HepG2 (cell line): ENCODE data around the gene STK10. TPM values are rescaled to one million over a fixed set of nuclear protein-coding genes. Genes with fewer than 3 reads are reported as not detected.

Source experiments
- ATAC-seq: fragments of 200-7000 bp; cut with Tn5 transposase; 3 replicates; pipeline ENCODE4 v1.9.1; 2020; ENCODE audit warnings: mild to moderate bottlenecking, moderate library complexity
- BruUV-seq: library from RNA; stranded (reverse); fragments of 400-500 nt; replicated peaks from 2 replicates; lab custom pipeline; 2021; lab: Mats Ljungman, UMichigan
- CTCF ChIA-PET: fragments of 300-600 bp; formaldehyde crosslinking; extraction: SDS; loops from one replicate; lab custom pipeline; 2021; ENCODE audit warnings: low total read pairs, inconsistent platforms, low intra/inter-chr PET ratio; lab: Yijun Ruan, JAX
- POLR2A ChIA-PET: fragments of 350-600 bp; sonication (Branson Sonifier 250); formaldehyde crosslinking; loops from one replicate; lab custom pipeline; 2020; ENCODE audit warnings: antibody characterized with exemption, inconsistent platforms; lab: Yijun Ruan, JAX
- DNase-seq: peaks from one replicate; pipeline ENCODE4 v3.0.0-alpha.2; 2015; ENCODE audit warnings: low spot score
- FAIRE-seq: peaks from 3 replicates; lab custom pipeline; 2011; peaks lifted over from hg19 to GRCh38; lab: Jason Lieb, UNC
- H2AFZ ChIP-seq: one replicate; pipeline ENCODE4 v1.6.1; 2011; ENCODE audit warnings: low read length, inconsistent platforms
- H3K27ac ChIP-seq: fragments of 300-600 bp; 3 replicates; pipeline ENCODE4 v1.8.0; 2011; ENCODE audit warnings: mixed run types, mild to moderate bottlenecking, mixed read lengths, low read length, inconsistent platforms; ENCODE audit not compliant: insufficient read depth; ENCODE audit errors: extremely low read length
- H3K27me3 ChIP-seq, 2 experiments: fragments of 200-600 bp in 1 of 2; 2 replicates in 1 of 2; 3 replicates in 1 of 2; pipeline versions ENCODE4 v1.6.0 to v1.8.0; 2011; ENCODE audit warnings: low read length in 2 of 2, mild to moderate bottlenecking in 2 of 2, moderate library complexity in 2 of 2, inconsistent platforms in 1 of 2; ENCODE audit not compliant: insufficient read depth in 2 of 2, control insufficient read depth in 1 of 2
- H3K36me3 ChIP-seq, 2 experiments: fragments of 200-600 bp in 1 of 2; replicated peaks in 1 of 2; 2 replicates in 1 of 2; 3 replicates in 1 of 2; pipeline versions ENCODE4 v1.5.1 to v1.8.0; 2011; ENCODE audit warnings: low read length in 2 of 2, inconsistent platforms in 1 of 2; ENCODE audit not compliant: insufficient read depth in 2 of 2, control insufficient read depth in 1 of 2
- H3K4me1 ChIP-seq: 2 replicates; pipeline ENCODE4 v1.5.1; 2012; ENCODE audit warnings: low read length, inconsistent platforms; ENCODE audit not compliant: insufficient read depth
- H3K4me2 ChIP-seq: 2 replicates; pipeline ENCODE4 v1.6.0; 2011; ENCODE audit warnings: low read depth, low read length, inconsistent platforms
- H3K4me3 ChIP-seq, 3 experiments: fragments of 200-600 bp in 1 of 3; sonication (generic), shearing (Covaris generic) in 1 of 3; replicated peaks in 1 of 3; 2 replicates each; pipeline ENCODE4 v1.5.1; 2011 to 2016; ENCODE audit warnings: low read length in 3 of 3, inconsistent platforms in 2 of 3, low read depth in 2 of 3, mild to moderate bottlenecking in 2 of 3, control low read depth in 1 of 3, mixed read lengths in 1 of 3; ENCODE audit not compliant: insufficient read depth in 1 of 3
- H3K79me2 ChIP-seq: one replicate; pipeline ENCODE4 v1.6.1; 2011; ENCODE audit warnings: low read length, inconsistent platforms; ENCODE audit not compliant: insufficient read depth
- H3K9ac ChIP-seq: 2 replicates; pipeline ENCODE4 v1.6.0; 2011; ENCODE audit warnings: mild to moderate bottlenecking, low read depth, low read length, inconsistent platforms; ENCODE audit not compliant: insufficient read depth
- H3K9me3 ChIP-seq: 2 replicates; pipeline ENCODE4 v1.5.1; 2012; ENCODE audit warnings: mild to moderate bottlenecking, low read length
- H4K20me1 ChIP-seq: 2 replicates; pipeline ENCODE4 v1.6.0; 2011; ENCODE audit warnings: inconsistent platforms, mild to moderate bottlenecking, low read length, moderate library complexity; ENCODE audit not compliant: insufficient read depth
- ATM ChIP-seq: fragments of 450-650 bp; IDR thresholded peaks from 2 replicates; pipeline ENCODE4 v1.7.1; 2017; ENCODE audit warnings: mild to moderate bottlenecking, borderline replicate concordance
- HES4 ChIP-seq: sonication (generic); formaldehyde crosslinking; IDR thresholded peaks from 2 replicates; pipeline ENCODE4 v1.9.0; 2021; ENCODE audit warnings: mild to moderate bottlenecking, missing genetic modification reagents, borderline replicate concordance
- HNRNPUL1 ChIP-seq: fragments of 200-400 bp; formaldehyde crosslinking; IDR thresholded peaks from 2 replicates; pipeline ENCODE4 v1.6.1; 2017; ENCODE audit warnings: low read depth, mild to moderate bottlenecking, low read length, moderate library complexity
- IKZF4 ChIP-seq: sonication (generic); formaldehyde crosslinking; IDR thresholded peaks from 2 replicates; pipeline ENCODE4 v1.5.1; 2020; ENCODE audit warnings: borderline replicate concordance, mild to moderate bottlenecking, low read depth, missing genetic modification reagents; ENCODE audit errors: not compliant biosample characterization
- REL ChIP-seq: sonication (generic); formaldehyde crosslinking; conservative IDR thresholded peaks from 2 replicates; pipeline ENCODE4 v1.8.0; 2022; ENCODE audit warnings: mild to moderate bottlenecking, missing genetic modification reagents, moderate library complexity
- SETDB1 ChIP-seq: sonication (generic); formaldehyde crosslinking; IDR thresholded peaks from 2 replicates; pipeline ENCODE4 v1.5.1; 2020; ENCODE audit warnings: missing genetic modification reagents, mild to moderate bottlenecking, borderline replicate concordance
- TAF15 ChIP-seq: fragments of 200-400 bp; formaldehyde crosslinking; IDR thresholded peaks from one replicate; pipeline ENCODE4 v1.6.1; 2018; ENCODE audit warnings: mild to moderate bottlenecking, low read depth, low read length; ENCODE audit not compliant: poor library complexity, severe bottlenecking
- ZFP37 ChIP-seq: sonication (generic); formaldehyde crosslinking; IDR thresholded peaks from 2 replicates; pipeline ENCODE4 v1.4.0; 2020; ENCODE audit warnings: missing genetic modification reagents, borderline replicate concordance
- ZNF335 ChIP-seq: sonication (generic); formaldehyde crosslinking; IDR thresholded peaks from 2 replicates; pipeline ENCODE4 v1.4.0; 2020; ENCODE audit warnings: missing genetic modification reagents
- ZNF530 ChIP-seq: sonication (generic); formaldehyde crosslinking; IDR thresholded peaks from 2 replicates; pipeline ENCODE4 v1.5.0; 2020; ENCODE audit warnings: low read depth, mild to moderate bottlenecking, missing genetic modification reagents
- ZNF777 ChIP-seq: sonication (generic); formaldehyde crosslinking; IDR thresholded peaks from 2 replicates; pipeline ENCODE4 v1.4.0; 2020; ENCODE audit warnings: missing genetic modification reagents
- WGBS: methylation state at CpG from one replicate; pipeline ENCODE4 v1.1.6; 2017; ENCODE audit warnings: low lambda C conversion rate; 5-methylcytosine and 5-hydroxymethylcytosine counted together
- in situ Hi-C: cut with HindIII; loops from 2 replicates; pipeline ENCODE4 v1.10.0; 2017; ENCODE audit warnings: low pct_unique_long_range_greater_than_20kb; ENCODE audit not compliant: extremely low pct_ligation_motif_present
- intact Hi-C: fragments of 100-400 bp; cut with micrococcal nuclease; formaldehyde crosslinking; loops from one replicate; pipeline ENCODE4 v1.10.0; 2022; ENCODE audit not compliant: unreplicated experiment
- polyA plus RNA-seq, 8 experiments: library from polyadenylated mRNA; depleted of rRNA in 3 of 8; stranded (reverse) in 7 of 8; unstranded in 1 of 8; fragments of >200 nt; fragmentation: Illumina TruSeq in 4 of 8; extraction: Trizol in 4 of 8; gene quantifications; 2 replicates each; pipeline versions ENCODE4 v1.2.1 to v1.2.3, GENCODE V29; 2011 to 2016; ENCODE audit warnings: low read depth in 4 of 8, missing spikeins in 1 of 8, mixed read lengths in 1 of 8; ENCODE audit not compliant: insufficient read depth in 1 of 8
- total RNA-seq, 5 experiments: library from RNA; depleted of rRNA; stranded (reverse); fragments of >200 nt; fragmentation: Illumina TruSeq; extraction: Trizol; gene quantifications; 2 replicates each; pipeline ENCODE4 v1.2.3, GENCODE V29; 2016; ENCODE audit warnings: low read depth in 1 of 5
- TF ChIP-seq, protein P1 (sequence below): sonication (generic); formaldehyde crosslinking; IDR thresholded peaks from 2 replicates; pipeline ENCODE4 v1.5.0; 2020; ENCODE audit warnings: mild to moderate bottlenecking, missing genetic modification reagents, borderline replicate concordance
- TF ChIP-seq, protein P2 (sequence below): sonication (generic); formaldehyde crosslinking; conservative IDR thresholded peaks from 2 replicates; pipeline ENCODE4 v1.8.0; 2022; ENCODE audit warnings: low read depth, missing genetic modification reagents

STK10 gene
- total and polyA plus RNA-seq, 2 of the 13 experiments (the other 11 are each of a cell fraction or from before 2014, with no cell fraction given): 7.0 to 7.2 TPM

DNA sequence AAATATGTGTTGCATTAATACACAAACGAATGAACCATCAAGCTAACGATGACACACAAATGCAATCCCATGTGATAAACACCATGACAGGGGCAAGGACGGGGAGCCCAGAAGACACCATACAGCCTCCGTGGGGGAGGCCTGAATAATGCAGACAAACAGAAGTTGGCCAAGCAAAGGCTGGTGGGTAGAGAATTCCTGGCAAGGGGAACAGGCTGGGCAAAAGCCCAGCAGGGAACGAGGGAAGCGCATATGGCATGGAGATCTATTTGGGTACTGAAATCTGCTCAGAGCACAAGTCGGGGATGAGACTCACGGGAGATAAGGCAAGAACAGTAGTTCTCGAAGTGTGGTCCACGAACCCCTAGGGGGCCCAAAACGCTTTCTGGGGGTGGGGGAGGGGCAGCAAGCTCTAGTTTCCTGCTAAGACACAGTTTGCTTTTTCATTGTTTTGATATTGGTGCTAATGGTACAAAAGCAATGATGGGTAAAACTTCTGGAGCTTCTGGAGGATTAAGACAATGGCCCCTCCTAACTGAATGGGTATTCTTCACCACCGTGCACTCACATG is 138.7 kb downstream of the STK10 start:
- H3K27me3 ChIP-seq: no peaks in the 10 kb centered on the region
- CTCF ChIA-PET: no interaction called here
- no peak overlapping the region for H3K4me3 ChIP-seq
- no peak overlapping the region for H3K9ac ChIP-seq
- ATAC-seq: no peak
- intact Hi-C loops: no loop called here
- no TSS peak for BruUV-seq
- H3K27ac ChIP-seq: no peak overlapping the region
- POLR2A ChIA-PET: no interaction called here
- no peak overlapping the region for H2AFZ ChIP-seq
- TF ChIP-seq ATM (no peak), ZNF777 (no peak)
- TF ChIP-seq, all 625 proteins: peak for 0
- no peaks in the 10 kb centered on the region for H3K9me3 ChIP-seq
- H3K79me2 ChIP-seq: no peaks in the 10 kb centered on the region
- DNase-seq: no peak
- no peak for FAIRE-seq
- no peak overlapping the region for H3K4me2 ChIP-seq
- WGBS: 93% methylated on average over 12 of the region's 12 CpGs
- no peaks in the 10 kb centered on the region for H4K20me1 ChIP-seq
- H3K36me3 ChIP-seq: no peaks in the 10 kb centered on the region; a peak in 1 of 5 replicates
- H3K4me1 ChIP-seq: peaks cover 12% of the 10 kb centered on the region
- in situ Hi-C loops: no loop called here

DNA sequence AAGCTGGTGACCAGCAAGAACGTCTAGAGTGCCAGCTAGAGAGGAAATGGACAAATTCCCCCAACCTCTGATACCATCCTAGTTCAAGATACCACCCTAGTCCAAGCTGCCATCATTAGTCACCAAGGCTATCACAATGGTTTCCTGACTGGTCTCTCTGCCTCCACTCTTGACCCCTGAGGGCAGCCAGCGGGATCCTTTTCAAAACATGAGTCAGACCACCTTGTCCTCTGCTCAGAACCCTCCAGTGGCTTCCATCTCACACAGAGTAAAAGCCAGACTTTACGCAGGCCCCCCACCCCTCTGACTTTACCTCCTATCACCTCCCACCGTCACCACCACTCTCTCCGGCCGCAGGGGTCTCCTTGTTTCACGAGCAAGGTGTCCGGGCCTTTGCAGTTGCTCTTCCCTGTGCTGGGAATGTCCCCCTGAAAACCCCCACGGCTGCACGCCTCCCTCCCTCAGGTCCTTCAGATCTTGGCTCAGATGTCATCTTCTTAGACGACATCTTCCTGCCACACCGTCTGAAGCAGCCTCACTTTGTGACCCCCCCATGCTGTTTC is 139.4 kb downstream of the STK10 start:
- Histone ChIP-seq H3K4me1 (peaks cover 12% of the 10 kb centered on the region), H3K9ac (no peak overlapping the region), H2AFZ (no peak overlapping the region), H3K27me3 (no peaks in the 10 kb centered on the region), H3K27ac (no peak overlapping the region), H4K20me1 (no peaks in the 10 kb centered on the region), H3K36me3 (no peaks in the 10 kb centered on the region; a peak in 2 of 5 replicates), H3K79me2 (no peaks in the 10 kb centered on the region), H3K9me3 (no peaks in the 10 kb centered on the region), H3K4me2 (no peak overlapping the region), H3K4me3 (no peak overlapping the region)
- ATAC-seq (no peak), DNase-seq (no peak), FAIRE-seq (no peak)
- no TSS peak for BruUV-seq
- ChIA-PET POLR2A (no interaction called here), CTCF (no interaction called here)
- in situ Hi-C loops: no loop called here
- WGBS: 94% methylated on average over 12 of the region's 12 CpGs
- TF ChIP-seq ZNF335 (CRISPR knock-in tag) (no peak), TAF15 (no peak), ZFP37 (CRISPR knock-in tag) (no peak), HES4 (CRISPR knock-in tag) (no peak), IKZF4 (CRISPR knock-in tag) (no peak), ZNF530 (CRISPR knock-in tag) (no peak), REL (CRISPR knock-in tag) (no peak), SETDB1 (no peak), HNRNPUL1 (no peak)
- TF ChIP-seq, protein P1, sequence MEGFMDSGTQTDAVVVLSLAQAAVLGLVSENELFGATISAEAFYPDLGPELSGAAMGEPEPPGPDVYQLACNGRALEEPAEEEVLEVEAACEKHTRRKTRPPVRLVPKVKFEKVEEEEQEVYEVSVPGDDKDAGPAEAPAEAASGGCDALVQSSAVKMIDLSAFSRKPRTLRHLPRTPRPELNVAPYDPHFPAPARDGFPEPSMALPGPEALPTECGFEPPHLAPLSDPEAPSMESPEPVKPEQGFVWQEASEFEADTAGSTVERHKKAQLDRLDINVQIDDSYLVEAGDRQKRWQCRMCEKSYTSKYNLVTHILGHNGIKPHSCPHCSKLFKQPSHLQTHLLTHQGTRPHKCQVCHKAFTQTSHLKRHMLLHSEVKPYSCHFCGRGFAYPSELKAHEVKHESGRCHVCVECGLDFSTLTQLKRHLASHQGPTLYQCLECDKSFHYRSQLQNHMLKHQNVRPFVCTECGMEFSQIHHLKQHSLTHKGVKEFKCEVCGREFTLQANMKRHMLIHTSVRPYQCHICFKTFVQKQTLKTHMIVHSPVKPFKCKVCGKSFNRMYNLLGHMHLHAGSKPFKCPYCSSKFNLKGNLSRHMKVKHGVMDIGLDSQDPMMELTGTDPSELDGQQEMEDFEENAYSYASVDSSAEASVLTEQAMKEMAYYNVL: no peak
- TF ChIP-seq, protein P2, sequence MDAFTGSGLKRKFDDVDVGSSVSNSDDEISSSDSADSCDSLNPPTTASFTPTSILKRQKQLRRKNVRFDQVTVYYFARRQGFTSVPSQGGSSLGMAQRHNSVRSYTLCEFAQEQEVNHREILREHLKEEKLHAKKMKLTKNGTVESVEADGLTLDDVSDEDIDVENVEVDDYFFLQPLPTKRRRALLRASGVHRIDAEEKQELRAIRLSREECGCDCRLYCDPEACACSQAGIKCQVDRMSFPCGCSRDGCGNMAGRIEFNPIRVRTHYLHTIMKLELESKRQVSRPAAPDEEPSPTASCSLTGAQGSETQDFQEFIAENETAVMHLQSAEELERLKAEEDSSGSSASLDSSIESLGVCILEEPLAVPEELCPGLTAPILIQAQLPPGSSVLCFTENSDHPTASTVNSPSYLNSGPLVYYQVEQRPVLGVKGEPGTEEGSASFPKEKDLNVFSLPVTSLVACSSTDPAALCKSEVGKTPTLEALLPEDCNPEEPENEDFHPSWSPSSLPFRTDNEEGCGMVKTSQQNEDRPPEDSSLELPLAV (CRISPR knock-in tag): no peak
- intact Hi-C loops: no loop called here
